ENCODE results near the gene PRDM16.

DNA sequence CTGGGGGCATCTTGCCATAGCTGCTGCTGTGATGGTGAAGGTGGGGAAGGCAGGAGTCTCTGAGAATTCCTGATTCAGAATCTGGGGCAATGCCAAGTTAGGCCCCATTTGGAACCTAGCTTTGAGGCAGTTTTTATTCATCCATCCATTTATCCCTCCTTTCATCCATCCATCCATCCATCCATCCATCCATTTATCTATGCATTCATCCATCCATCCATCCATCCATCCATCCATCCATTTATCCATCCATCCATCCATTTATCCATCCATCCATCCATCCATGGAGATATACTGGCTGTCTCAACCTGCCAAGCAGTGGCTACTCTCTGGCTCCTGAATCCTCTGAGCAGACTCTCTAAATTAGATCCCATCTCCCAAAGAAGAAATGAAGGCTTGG lies 83.1 kb downstream of the PRDM16 start:
- TF ChIP-seq, protein P1, sequence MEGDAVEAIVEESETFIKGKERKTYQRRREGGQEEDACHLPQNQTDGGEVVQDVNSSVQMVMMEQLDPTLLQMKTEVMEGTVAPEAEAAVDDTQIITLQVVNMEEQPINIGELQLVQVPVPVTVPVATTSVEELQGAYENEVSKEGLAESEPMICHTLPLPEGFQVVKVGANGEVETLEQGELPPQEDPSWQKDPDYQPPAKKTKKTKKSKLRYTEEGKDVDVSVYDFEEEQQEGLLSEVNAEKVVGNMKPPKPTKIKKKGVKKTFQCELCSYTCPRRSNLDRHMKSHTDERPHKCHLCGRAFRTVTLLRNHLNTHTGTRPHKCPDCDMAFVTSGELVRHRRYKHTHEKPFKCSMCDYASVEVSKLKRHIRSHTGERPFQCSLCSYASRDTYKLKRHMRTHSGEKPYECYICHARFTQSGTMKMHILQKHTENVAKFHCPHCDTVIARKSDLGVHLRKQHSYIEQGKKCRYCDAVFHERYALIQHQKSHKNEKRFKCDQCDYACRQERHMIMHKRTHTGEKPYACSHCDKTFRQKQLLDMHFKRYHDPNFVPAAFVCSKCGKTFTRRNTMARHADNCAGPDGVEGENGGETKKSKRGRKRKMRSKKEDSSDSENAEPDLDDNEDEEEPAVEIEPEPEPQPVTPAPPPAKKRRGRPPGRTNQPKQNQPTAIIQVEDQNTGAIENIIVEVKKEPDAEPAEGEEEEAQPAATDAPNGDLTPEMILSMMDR (IDR thresholded peaks at IDR 0.05) = no peak
- TF ChIP-seq POLR2A (IDR thresholded peaks at IDR 0.05) = no peak

All from thyroid gland (tissue), 4 donors.